T47D (cell line): ENCODE measurements around the gene RNF14.
"Not testable (repeated sequence)": the region's sequence is repeated elsewhere in the genome, so short reads cannot be mapped to it uniquely, and the experiment has no call there.

Experiments used
- DNase-seq, 2 experiments: peaks; one replicate each; pipeline versions ENCODE4 v3.0.0 to v3.0.0-alpha.2; 2011 to 2012; ENCODE audit warnings: low read depth in 1 of 2, low spot score in 1 of 2
- JUND ChIP-seq: IDR thresholded peaks from 2 replicates; pipeline ENCODE4 v1.6.1; 2012; ENCODE audit warnings: low read depth
- in situ Hi-C: cut with HindIII; loops from 2 replicates; pipeline ENCODE4 v1.10.0; 2016; ENCODE audit warnings: low sequenced_read_pairs, low pct_unique_long_range_greater_than_20kb

Gene RNF14

DNA sequence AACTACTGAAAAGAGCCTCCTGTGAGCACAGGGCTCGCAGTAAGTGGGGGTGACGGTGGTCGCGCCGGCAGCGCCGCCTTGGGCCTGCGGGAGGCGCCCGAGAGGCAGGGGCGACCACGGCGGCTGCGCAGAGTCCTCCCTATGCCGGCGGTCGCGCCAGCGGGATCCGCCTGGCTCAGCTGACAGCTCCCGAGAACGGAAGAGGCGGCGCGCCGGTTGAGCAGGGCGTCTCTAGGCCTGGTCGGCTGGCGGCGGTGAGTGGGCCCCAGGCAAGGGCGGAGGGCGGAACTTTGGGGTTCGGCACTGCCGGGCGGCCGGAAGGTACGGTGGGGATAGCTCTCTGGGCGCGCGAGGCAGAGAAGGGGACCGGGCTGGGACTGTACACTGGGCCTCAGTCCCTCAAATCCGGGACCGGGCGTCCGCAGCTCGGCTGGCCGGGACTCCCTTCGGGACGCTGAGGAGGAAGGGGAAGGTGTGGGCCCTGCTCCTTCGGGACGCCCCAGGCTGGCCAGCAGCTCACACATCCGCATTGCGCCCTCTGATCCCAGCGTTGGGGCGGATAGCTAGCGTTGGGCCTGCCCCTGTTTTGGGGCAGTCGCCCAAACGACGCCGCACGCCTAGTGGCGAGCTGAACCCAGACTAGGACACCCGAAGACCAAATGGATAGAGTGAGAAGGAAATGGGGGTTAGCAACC, at the start of gene RNF14:
TSS of gene RNF14 (plus strand) at position 192 of the 695 bp plus-strand sequence. CDS start 4,484 bp downstream, outside the sequence.
- in situ Hi-C loops = no loop called here
- TF ChIP-seq JUND = no peak
- DNase-seq = peak; percentile 93 to 95

DNA sequence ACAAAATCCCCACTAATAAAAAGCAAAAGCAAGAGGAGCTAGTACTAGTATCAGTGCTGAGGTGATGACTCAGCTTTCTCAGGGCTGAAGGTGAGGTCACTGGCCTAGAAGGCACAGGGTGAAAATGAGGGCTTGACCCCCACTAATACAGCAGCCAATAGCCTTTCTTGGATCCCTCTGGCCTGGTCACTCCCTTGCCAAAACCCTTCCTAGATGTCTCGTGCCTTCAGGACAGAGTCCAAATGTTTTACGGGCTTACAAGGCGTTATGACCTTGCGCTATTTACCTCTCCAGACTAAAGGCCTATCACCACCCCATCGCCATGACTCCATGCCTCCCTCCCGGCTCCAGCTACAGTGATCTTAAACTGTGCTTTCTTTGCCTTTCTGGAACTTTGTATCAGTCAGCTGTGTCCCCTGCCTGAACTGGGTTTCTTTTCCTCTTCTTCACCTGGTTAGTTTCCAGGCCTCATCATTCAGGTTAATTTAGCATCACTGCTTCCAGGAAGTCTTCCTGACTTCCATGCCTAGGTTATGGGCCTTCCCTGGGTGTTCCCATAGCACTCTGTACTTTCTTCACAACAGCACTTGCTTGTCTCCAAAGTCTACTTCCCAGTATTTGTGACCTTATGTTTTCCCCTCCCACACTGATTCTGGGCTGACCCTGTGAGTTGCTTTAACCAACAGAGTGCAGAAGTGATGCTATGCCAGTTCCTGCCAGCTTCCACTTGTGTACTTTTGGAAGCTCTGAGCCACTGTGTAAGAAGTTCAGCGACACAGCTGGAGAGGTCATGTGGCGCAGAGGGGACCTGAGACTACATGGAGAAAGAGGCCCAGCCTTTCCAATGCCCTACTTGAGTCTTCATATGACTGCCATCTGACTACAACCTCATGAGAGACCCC, 49.4 kb upstream of the RNF14 start:
- in situ Hi-C loops = no loop called here
- no peak for DNase-seq
- no peak for TF ChIP-seq JUND

DNA sequence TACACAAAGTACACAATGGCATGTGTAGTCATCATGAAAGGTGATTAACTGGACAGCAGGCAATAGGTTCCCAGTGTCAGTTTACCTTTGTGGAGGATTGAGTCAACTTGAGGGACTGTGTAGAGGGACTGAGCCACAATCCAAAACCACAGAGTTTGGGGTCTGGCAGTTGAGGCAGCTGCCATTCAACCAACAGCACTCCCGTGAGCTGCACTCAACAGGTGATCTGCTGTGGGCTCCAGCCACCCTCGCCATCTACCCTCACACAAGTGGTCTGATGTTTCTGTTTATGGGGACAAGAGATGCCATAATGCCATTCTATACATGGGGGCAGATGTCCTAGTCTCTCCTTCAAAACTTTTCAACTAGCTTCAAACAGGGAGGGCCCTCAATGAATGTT, 48.1 kb upstream of the RNF14 start:
- in situ Hi-C loops = no loop called here
- TF ChIP-seq JUND = no peak

GRCh38 chr5:141922827-141923447, 46.0 kb upstream of the RNF14 start:
- DNase-seq, in situ Hi-C loops: not testable (repeated sequence)

More for the DNA sequence above, 48.1 kb upstream of the RNF14 start:
- no peak for DNase-seq

DNA sequence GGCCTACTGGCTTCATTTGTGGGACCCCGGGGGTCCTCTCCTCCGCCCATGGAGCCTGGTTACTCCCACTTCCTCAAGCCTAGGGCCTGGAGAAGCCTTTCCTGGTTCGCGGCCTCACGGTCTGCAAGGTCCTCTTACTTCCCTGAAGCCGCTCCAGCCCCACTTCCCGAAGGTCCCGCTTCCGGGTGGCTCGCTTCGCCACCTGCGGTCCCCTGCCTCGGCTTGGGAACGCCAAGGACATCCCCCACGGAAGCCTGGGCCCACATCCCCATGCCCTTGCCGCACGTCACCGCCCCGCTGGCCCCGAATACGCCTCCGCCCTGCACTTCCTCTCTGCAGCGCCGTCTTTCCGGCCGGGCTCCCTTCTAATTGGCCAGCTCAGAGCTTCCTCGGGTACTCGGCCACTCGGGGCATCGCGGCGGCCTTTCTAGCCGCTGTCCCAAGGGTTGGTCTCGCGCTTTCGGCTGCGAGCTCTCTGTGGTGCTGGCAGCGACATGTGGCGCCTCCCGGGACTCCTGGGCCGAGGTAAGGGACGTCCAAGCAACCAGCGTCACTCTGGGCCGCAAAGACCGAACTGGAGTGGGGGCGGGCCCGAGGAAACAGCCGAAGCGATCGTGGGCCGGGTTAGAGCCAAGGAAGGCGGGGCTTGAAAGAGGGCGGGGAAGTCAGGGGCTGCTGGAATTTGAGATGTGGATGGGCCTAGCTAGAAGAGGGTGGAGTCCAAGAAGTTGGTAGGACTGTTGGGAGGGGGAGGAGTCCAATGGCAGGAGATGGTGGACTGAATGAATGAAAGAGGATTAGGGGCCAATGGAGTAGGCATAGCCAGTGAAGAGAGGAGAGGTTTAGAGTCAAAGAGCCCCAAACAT, 45.2 kb upstream of the RNF14 start, which contains the start of gene DELE1:
TSS of gene DELE1 (plus strand) at position 424 of the 866 bp plus-strand sequence. CDS start at position 495, 71 bp downstream.
- in situ Hi-C loops = no loop called here
- peak; percentile 95 to 97 for DNase-seq
- TF ChIP-seq JUND = no peak

- in situ Hi-C loops = no loop called here
- DNase-seq = no peak
- TF ChIP-seq JUND = no peak
Measured at GRCh38 chr5:141926434-141926833, 42.5 kb upstream of the RNF14 start.

DNA sequence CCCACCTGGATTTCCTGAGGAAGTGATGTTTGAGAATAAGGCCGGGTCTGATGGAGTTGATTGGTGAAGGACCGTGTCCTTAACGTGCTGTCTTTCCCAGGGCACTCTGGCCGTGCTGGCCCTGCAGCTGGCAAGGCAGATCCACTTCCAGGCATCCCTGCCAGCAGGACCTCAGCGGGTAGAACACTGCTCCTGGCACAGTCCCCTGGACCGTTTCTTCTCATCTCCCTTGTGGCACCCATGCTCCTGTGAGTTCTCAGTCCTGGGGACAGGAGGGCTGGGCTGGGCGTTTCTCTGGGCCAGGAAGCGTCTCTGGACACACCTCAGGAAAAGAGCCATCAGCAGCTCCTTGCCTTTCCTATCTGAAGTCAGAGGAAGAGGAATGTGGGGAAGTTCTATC, 40.9 kb upstream of the RNF14 start:
- no peak for TF ChIP-seq JUND
- DNase-seq = no peak
- in situ Hi-C loops = no loop called here

GRCh38 chr5:141929398-141930058, 39.4 kb upstream of the RNF14 start:
- no peak for DNase-seq

GRCh38 chr5:141931694-141932093, 37.2 kb upstream of the RNF14 start:
- no peak for DNase-seq
- in situ Hi-C loops = no loop called here
- TF ChIP-seq JUND = no peak

More at GRCh38 chr5:141929398-141930058, 39.4 kb upstream of the RNF14 start:
- in situ Hi-C loops = no loop called here
- TF ChIP-seq JUND = no peak

GRCh38 chr5:141933151-141933550, 35.8 kb upstream of the RNF14 start:
- DNase-seq = no peak
- in situ Hi-C loops = no loop called here
- no peak for TF ChIP-seq JUND

- DNase-seq = no peak
- in situ Hi-C loops = no loop called here
- no peak for TF ChIP-seq JUND
Measured at GRCh38 chr5:141934099-141934844, 34.6 kb upstream of the RNF14 start.
